NCI-H1417 treated with DMSO at 0.1 percent for 48 hours (cell line): ENCODE measurements around the gene FAM13A.
"Not testable (repeated sequence)": the region's sequence is repeated elsewhere in the genome, so short reads cannot be mapped to it uniquely, and the experiment has no call there.

ENCODE experiments used
- DNase-seq: peaks from one replicate; lab custom pipeline; 2025; lab: John Stamatoyannopoulos, UW

FAM13A gene

GRCh38 chr4:88897752-88898151, 159.2 kb downstream of the FAM13A start:
- no peak for DNase-seq

- no peak for DNase-seq
Observed at GRCh38 chr4:88897180-88897579, 159.8 kb downstream of the FAM13A start.

GRCh38 chr4:88893961-88894360, 163.0 kb downstream of the FAM13A start:
- no peak for DNase-seq

- no peak for DNase-seq
Observed at GRCh38 chr4:88892646-88893045, 164.3 kb downstream of the FAM13A start.

GRCh38 chr4:88891636-88892035, 165.3 kb downstream of the FAM13A start:
- no peak for DNase-seq

GRCh38 chr4:88887409-88887808, 169.6 kb downstream of the FAM13A start:
- not testable (repeated sequence) for DNase-seq

GRCh38 chr4:88881227-88881569, 175.8 kb downstream of the FAM13A start:
- no peak for DNase-seq

- no peak for DNase-seq
Observed at GRCh38 chr4:88880501-88881226, 176.3 kb downstream of the FAM13A start.

GRCh38 chr4:88879991-88880390, 177.0 kb downstream of the FAM13A start:
- no peak for DNase-seq

GRCh38 chr4:88878642-88879041, 178.3 kb downstream of the FAM13A start:
- peak; percentile 28 for DNase-seq

- no peak for DNase-seq
Observed at GRCh38 chr4:88870428-88870827, 186.6 kb downstream of the FAM13A start.

GRCh38 chr4:88868510-88868909, 188.5 kb downstream of the FAM13A start:
- DNase-seq: no peak

GRCh38 chr4:88866862-88867550, 190.0 kb downstream of the FAM13A start:
- DNase-seq: peak; percentile 33

GRCh38 chr4:88865466-88865865, 191.5 kb downstream of the FAM13A start:
- DNase-seq: no peak

GRCh38 chr4:88865046-88865445, 191.9 kb downstream of the FAM13A start:
- DNase-seq: no peak

GRCh38 chr4:88860586-88860985, 196.4 kb downstream of the FAM13A start:
- DNase-seq: no peak

- DNase-seq: no peak
Observed at GRCh38 chr4:88859191-88859812, 197.7 kb downstream of the FAM13A start.

GRCh38 chr4:88858752-88859151, 198.2 kb downstream of the FAM13A start:
- DNase-seq: no peak

GRCh38 chr4:88857588-88857987, 199.4 kb downstream of the FAM13A start:
- DNase-seq: no peak

GRCh38 chr4:88854481-88854880, 202.5 kb downstream of the FAM13A start:
- DNase-seq: no peak

- not testable (repeated sequence) for DNase-seq
Observed at GRCh38 chr4:88853583-88853982, 203.4 kb downstream of the FAM13A start.

- no peak for DNase-seq
Observed at GRCh38 chr4:88846206-88846790, 210.7 kb downstream of the FAM13A start.
